HK-2 (cell line): ENCODE measurements around the gene PCDHGB5.
"Not testable (repeated sequence)": the region's sequence is repeated elsewhere in the genome, so short reads cannot be mapped to it uniquely, and the experiment has no call there.

Source experiments
- DNase-seq: peaks from one replicate; pipeline ENCODE4 v3.0.0-alpha.2; 2018; ENCODE audit not compliant: unreplicated experiment

Gene PCDHGB5

GRCh38 chr5:141382469-141383294 lies 15.1 kb upstream of the PCDHGB5 start, which contains the start of gene PCDHGA7:
Gene PCDHGA7, plus strand, starts transcription at chr5:141382742. Its CDS starts 158 bp downstream, at chr5:141382900.
- peak; percentile 28 for DNase-seq

- DNase-seq, result no peak
Measured at GRCh38 chr5:141383345-141383744, 14.4 kb upstream of the PCDHGB5 start.

GRCh38 chr5:141384471-141385267 lies 13.1 kb upstream of the PCDHGB5 start:
- no peak for DNase-seq

GRCh38 chr5:141387557-141388311 lies 10.0 kb upstream of the PCDHGB5 start, which contains the start of gene PCDHGB4:
Gene PCDHGB4, plus strand, starts transcription at chr5:141387698. Its CDS starts 187 bp downstream, at chr5:141387885.
- not testable (repeated sequence) for DNase-seq

- no peak for DNase-seq
Measured at GRCh38 chr5:141388661-141389060, 9.1 kb upstream of the PCDHGB5 start.

GRCh38 chr5:141389153-141390042 lies 8.3 kb upstream of the PCDHGB5 start:
- DNase-seq, result no peak

- DNase-seq, result no peak
Measured at GRCh38 chr5:141392429-141393198, 5.1 kb upstream of the PCDHGB5 start, which contains the start of gene PCDHGA8. Gene PCDHGA8, plus strand, starts transcription at chr5:141392633. Its CDS starts 181 bp downstream, at chr5:141392814.

GRCh38 chr5:141393267-141393666 lies 4.5 kb upstream of the PCDHGB5 start:
- no peak for DNase-seq

- DNase-seq, result not testable (repeated sequence)
Measured at GRCh38 chr5:141394401-141395187, 3.2 kb upstream of the PCDHGB5 start.

- DNase-seq, result no peak
Measured at GRCh38 chr5:141398608-141399007, 861 bp downstream of the PCDHGB5 start.

GRCh38 chr5:141399555-141400258 lies 2.0 kb downstream of the PCDHGB5 start:
- DNase-seq, result no peak

- DNase-seq, result no peak
Measured at GRCh38 chr5:141402553-141403243, 5.0 kb downstream of the PCDHGB5 start, which contains the start of gene PCDHGA9. Gene PCDHGA9, plus strand, starts transcription at chr5:141402778. Its CDS starts 175 bp downstream, at chr5:141402953.

- DNase-seq, result no peak
Measured at GRCh38 chr5:141403387-141403786, 5.6 kb downstream of the PCDHGB5 start.

GRCh38 chr5:141407790-141408505 lies 10.2 kb downstream of the PCDHGB5 start, which contains the start of gene PCDHGB6:
Gene PCDHGB6, plus strand, starts transcription at chr5:141408021. Its CDS starts 182 bp downstream, at chr5:141408203.
- not testable (repeated sequence) for DNase-seq

GRCh38 chr5:141409598-141410306 lies 12.0 kb downstream of the PCDHGB5 start:
- no peak for DNase-seq

GRCh38 chr5:141411575-141411974 lies 13.8 kb downstream of the PCDHGB5 start:
- DNase-seq, result no peak
